SK-N-SH (cell line): ENCODE data around the gene ADIPOR2.

Experiments used
- CHD2 ChIP-seq: fragments of 150-350 bp; IDR thresholded peaks from 2 replicates; pipeline ENCODE4 v1.6.1; 2018; ENCODE audit warnings: low read length; ENCODE audit not compliant: partially characterized antibody
- ELF1 ChIP-seq: IDR thresholded peaks from 2 replicates; pipeline ENCODE4 v1.4.0; 2012
- EZH2phosphoT487 ChIP-seq: fragments of 200-600 bp; sonication (generic); IDR thresholded peaks from 2 replicates; pipeline ENCODE4 v1.6.1; 2017; ENCODE audit warnings: low read depth, mixed run types, mild to moderate bottlenecking, antibody characterized with exemption, moderate library complexity, borderline replicate concordance
- JUND ChIP-seq: IDR thresholded peaks from 2 replicates; pipeline ENCODE4 v1.4.0; 2012
- NFIC ChIP-seq: IDR thresholded peaks from 2 replicates; pipeline ENCODE4 v1.4.0; 2012; ENCODE audit warnings: borderline replicate concordance
- POLR2AphosphoS5 ChIP-seq: IDR thresholded peaks from 2 replicates; pipeline ENCODE4 v1.6.1; 2012; ENCODE audit warnings: low read depth, low read length
- RAD21 ChIP-seq: IDR thresholded peaks from 2 replicates; pipeline ENCODE4 v1.6.1; 2012; ENCODE audit warnings: mild to moderate bottlenecking, low read length
- SIN3A ChIP-seq: IDR thresholded peaks from 2 replicates; pipeline ENCODE4 v1.6.1; 2012; ENCODE audit warnings: low read depth, mild to moderate bottlenecking, low read length, moderate library complexity, borderline replicate concordance
- YY1 ChIP-seq: IDR thresholded peaks from 2 replicates; pipeline ENCODE4 v1.4.0; 2012; ENCODE audit warnings: low read depth, mild to moderate bottlenecking
- TF ChIP-seq, protein P1 (sequence below): fragments of 200-600 bp; sonication (generic); IDR thresholded peaks from 2 replicates; pipeline ENCODE4 v1.6.1; 2017; ENCODE audit warnings: antibody characterized with exemption, mild to moderate bottlenecking, moderate library complexity
- TF ChIP-seq, protein P2 (sequence below): IDR thresholded peaks from 2 replicates; pipeline ENCODE4 v1.6.1; 2012; ENCODE audit warnings: mild to moderate bottlenecking, low read depth, low read length, moderate library complexity
- TF ChIP-seq, protein P3 (sequence below): IDR thresholded peaks from 2 replicates; pipeline ENCODE4; 2012
- TF ChIP-seq, protein P4 (sequence below): fragments of 150-350 bp; IDR thresholded peaks from 2 replicates; pipeline ENCODE4 v1.6.1; 2017; ENCODE audit warnings: antibody characterized with exemption, low read length, low read depth, borderline replicate concordance
- TF ChIP-seq, protein P5 (sequence below): IDR thresholded peaks from 2 replicates; pipeline ENCODE4 v1.4.0; 2012; ENCODE audit warnings: low read depth, borderline replicate concordance

DNA sequence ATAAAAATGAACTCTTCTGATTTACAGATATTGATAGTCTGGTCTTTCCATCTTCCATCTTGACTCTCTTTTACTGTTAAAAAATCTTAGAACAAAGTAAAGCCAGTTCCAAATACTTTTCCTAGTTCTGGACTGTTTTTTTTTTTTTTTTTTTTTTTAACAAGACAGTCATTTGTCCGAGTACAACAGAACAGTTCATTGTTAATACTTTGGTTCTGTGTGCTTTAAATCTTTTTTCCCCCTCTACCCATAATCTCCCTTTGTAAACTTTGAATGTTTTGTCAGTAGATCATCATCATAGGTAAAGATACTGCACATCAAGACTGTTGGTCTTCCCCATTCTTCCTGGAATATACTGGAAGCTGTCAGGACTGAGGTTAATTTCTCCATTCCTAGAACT lies 38.0 kb downstream of the ADIPOR2 start:
- TF ChIP-seq YY1 (no peak), CHD2 (no peak), NFIC (no peak), JUND (no peak), RAD21 (no peak), SIN3A (no peak), POLR2AphosphoS5 (no peak), EZH2phosphoT487 (no peak), ELF1 (no peak)
- TF ChIP-seq, protein P1, sequence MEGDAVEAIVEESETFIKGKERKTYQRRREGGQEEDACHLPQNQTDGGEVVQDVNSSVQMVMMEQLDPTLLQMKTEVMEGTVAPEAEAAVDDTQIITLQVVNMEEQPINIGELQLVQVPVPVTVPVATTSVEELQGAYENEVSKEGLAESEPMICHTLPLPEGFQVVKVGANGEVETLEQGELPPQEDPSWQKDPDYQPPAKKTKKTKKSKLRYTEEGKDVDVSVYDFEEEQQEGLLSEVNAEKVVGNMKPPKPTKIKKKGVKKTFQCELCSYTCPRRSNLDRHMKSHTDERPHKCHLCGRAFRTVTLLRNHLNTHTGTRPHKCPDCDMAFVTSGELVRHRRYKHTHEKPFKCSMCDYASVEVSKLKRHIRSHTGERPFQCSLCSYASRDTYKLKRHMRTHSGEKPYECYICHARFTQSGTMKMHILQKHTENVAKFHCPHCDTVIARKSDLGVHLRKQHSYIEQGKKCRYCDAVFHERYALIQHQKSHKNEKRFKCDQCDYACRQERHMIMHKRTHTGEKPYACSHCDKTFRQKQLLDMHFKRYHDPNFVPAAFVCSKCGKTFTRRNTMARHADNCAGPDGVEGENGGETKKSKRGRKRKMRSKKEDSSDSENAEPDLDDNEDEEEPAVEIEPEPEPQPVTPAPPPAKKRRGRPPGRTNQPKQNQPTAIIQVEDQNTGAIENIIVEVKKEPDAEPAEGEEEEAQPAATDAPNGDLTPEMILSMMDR, result no peak
- TF ChIP-seq, protein P2, sequence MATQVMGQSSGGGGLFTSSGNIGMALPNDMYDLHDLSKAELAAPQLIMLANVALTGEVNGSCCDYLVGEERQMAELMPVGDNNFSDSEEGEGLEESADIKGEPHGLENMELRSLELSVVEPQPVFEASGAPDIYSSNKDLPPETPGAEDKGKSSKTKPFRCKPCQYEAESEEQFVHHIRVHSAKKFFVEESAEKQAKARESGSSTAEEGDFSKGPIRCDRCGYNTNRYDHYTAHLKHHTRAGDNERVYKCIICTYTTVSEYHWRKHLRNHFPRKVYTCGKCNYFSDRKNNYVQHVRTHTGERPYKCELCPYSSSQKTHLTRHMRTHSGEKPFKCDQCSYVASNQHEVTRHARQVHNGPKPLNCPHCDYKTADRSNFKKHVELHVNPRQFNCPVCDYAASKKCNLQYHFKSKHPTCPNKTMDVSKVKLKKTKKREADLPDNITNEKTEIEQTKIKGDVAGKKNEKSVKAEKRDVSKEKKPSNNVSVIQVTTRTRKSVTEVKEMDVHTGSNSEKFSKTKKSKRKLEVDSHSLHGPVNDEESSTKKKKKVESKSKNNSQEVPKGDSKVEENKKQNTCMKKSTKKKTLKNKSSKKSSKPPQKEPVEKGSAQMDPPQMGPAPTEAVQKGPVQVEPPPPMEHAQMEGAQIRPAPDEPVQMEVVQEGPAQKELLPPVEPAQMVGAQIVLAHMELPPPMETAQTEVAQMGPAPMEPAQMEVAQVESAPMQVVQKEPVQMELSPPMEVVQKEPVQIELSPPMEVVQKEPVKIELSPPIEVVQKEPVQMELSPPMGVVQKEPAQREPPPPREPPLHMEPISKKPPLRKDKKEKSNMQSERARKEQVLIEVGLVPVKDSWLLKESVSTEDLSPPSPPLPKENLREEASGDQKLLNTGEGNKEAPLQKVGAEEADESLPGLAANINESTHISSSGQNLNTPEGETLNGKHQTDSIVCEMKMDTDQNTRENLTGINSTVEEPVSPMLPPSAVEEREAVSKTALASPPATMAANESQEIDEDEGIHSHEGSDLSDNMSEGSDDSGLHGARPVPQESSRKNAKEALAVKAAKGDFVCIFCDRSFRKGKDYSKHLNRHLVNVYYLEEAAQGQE, result no peak
- TF ChIP-seq, protein P3, sequence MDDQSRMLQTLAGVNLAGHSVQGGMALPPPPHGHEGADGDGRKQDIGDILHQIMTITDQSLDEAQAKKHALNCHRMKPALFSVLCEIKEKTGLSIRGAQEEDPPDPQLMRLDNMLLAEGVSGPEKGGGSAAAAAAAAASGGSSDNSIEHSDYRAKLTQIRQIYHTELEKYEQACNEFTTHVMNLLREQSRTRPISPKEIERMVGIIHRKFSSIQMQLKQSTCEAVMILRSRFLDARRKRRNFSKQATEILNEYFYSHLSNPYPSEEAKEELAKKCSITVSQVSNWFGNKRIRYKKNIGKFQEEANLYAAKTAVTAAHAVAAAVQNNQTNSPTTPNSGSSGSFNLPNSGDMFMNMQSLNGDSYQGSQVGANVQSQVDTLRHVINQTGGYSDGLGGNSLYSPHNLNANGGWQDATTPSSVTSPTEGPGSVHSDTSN, result no peak
- TF ChIP-seq, protein P4, sequence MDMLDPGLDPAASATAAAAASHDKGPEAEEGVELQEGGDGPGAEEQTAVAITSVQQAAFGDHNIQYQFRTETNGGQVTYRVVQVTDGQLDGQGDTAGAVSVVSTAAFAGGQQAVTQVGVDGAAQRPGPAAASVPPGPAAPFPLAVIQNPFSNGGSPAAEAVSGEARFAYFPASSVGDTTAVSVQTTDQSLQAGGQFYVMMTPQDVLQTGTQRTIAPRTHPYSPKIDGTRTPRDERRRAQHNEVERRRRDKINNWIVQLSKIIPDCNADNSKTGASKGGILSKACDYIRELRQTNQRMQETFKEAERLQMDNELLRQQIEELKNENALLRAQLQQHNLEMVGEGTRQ, result no peak
- TF ChIP-seq, protein P5, sequence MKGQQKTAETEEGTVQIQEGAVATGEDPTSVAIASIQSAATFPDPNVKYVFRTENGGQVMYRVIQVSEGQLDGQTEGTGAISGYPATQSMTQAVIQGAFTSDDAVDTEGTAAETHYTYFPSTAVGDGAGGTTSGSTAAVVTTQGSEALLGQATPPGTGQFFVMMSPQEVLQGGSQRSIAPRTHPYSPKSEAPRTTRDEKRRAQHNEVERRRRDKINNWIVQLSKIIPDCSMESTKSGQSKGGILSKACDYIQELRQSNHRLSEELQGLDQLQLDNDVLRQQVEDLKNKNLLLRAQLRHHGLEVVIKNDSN, result no peak
